A673 (cell line): Measurements from ENCODE around the gene ATP6V1A. TPM values are rescaled to one million over a fixed set of nuclear protein-coding genes. Genes with fewer than 3 reads are reported as not detected.

Experiments
- BruUV-seq: library from RNA; stranded (reverse); fragments of 400-500 nt; replicated peaks from 2 replicates; lab custom pipeline; 2021; lab: Mats Ljungman, UMichigan
- CTCF ChIA-PET: fragments of 300-600 bp; sonication (Branson Sonifier 250); formaldehyde crosslinking; loops from one replicate; lab custom pipeline; 2022; ENCODE audit warnings: antibody characterized with exemption; lab: Charles Lee
- POLR2A ChIA-PET: fragments of 300-600 bp; sonication (Branson Sonifier 250); formaldehyde crosslinking; loops from one replicate; lab custom pipeline; 2022; ENCODE audit warnings: antibody characterized with exemption; ENCODE audit not compliant: low non-redundant PET; lab: Charles Lee
- DNase-seq: peaks from one replicate; pipeline ENCODE4 v3.0.0-alpha.2; 2015; ENCODE audit warnings: low spot score
- H3K27ac ChIP-seq: fragments of 200-600 bp; sonication (generic); 2 replicates; pipeline ENCODE4 v1.5.1; 2016; ENCODE audit warnings: mixed run types, low read depth, mild to moderate bottlenecking, mixed read lengths, antibody characterized with exemption, low read length; ENCODE audit not compliant: poor library complexity, severe bottlenecking
- H3K27me3 ChIP-seq: fragments of 200-600 bp; sonication (generic); replicated peaks from 2 replicates; pipeline ENCODE4 v1.6.1; 2017; ENCODE audit warnings: mixed run types, low read depth, mild to moderate bottlenecking, mixed read lengths, antibody characterized with exemption, low read length; ENCODE audit not compliant: insufficient read depth, poor library complexity
- H3K36me3 ChIP-seq: fragments of 200-600 bp; sonication (generic); 2 replicates; pipeline ENCODE4 v1.6.1; 2016; ENCODE audit warnings: mixed run types, mild to moderate bottlenecking, mixed read lengths, antibody characterized with exemption, low read length; ENCODE audit not compliant: insufficient read depth, poor library complexity, severe bottlenecking
- H3K4me1 ChIP-seq: fragments of 200-600 bp; sonication (generic); 2 replicates; pipeline ENCODE4 v1.6.1; 2017; ENCODE audit warnings: mixed run types, mild to moderate bottlenecking, mixed read lengths, antibody characterized with exemption, low read length; ENCODE audit not compliant: insufficient read depth, poor library complexity, severe bottlenecking
- H3K4me3 ChIP-seq: fragments of 200-600 bp; sonication (generic); 2 replicates; pipeline ENCODE4 v1.5.1; 2016; ENCODE audit warnings: low read depth, mixed run types, mild to moderate bottlenecking, mixed read lengths, low read length; ENCODE audit not compliant: poor library complexity, severe bottlenecking
- H3K9me3 ChIP-seq: fragments of 200-600 bp; sonication (generic); 2 replicates; pipeline ENCODE4 v1.6.1; 2016; ENCODE audit warnings: mixed run types, low read depth, mild to moderate bottlenecking, mixed read lengths, antibody characterized with exemption, low read length; ENCODE audit not compliant: poor library complexity, severe bottlenecking
- EZH2 ChIP-seq: fragments of 200-600 bp; sonication (generic); IDR thresholded peaks from 2 replicates; pipeline ENCODE4 v1.6.1; 2017; ENCODE audit warnings: borderline replicate concordance, low read depth, mild to moderate bottlenecking, mixed read lengths, antibody characterized with exemption, low read length; ENCODE audit not compliant: poor library complexity, severe bottlenecking
- intact Hi-C: fragments of 100-400 bp; cut with micrococcal nuclease; formaldehyde crosslinking; loops from one replicate; pipeline ENCODE4 v1.10.0; 2022; ENCODE audit not compliant: unreplicated experiment
- total RNA-seq: library from RNA; stranded (reverse); gene quantifications from 2 replicates; pipeline ENCODE4 v1.2.3, GENCODE V29; 2021
- TF ChIP-seq, protein P1 (sequence below): fragments of 300-800, 200-600 bp; sonication (generic); conservative IDR thresholded peaks from 2 replicates; pipeline ENCODE4 v1.5.1; 2017; ENCODE audit warnings: low read depth, mild to moderate bottlenecking, antibody characterized with exemption, low read length, moderate library complexity, mixed read lengths

Gene ATP6V1A
- total RNA-seq, 1 experiment from 2014 or later = 69.4 TPM

DNA sequence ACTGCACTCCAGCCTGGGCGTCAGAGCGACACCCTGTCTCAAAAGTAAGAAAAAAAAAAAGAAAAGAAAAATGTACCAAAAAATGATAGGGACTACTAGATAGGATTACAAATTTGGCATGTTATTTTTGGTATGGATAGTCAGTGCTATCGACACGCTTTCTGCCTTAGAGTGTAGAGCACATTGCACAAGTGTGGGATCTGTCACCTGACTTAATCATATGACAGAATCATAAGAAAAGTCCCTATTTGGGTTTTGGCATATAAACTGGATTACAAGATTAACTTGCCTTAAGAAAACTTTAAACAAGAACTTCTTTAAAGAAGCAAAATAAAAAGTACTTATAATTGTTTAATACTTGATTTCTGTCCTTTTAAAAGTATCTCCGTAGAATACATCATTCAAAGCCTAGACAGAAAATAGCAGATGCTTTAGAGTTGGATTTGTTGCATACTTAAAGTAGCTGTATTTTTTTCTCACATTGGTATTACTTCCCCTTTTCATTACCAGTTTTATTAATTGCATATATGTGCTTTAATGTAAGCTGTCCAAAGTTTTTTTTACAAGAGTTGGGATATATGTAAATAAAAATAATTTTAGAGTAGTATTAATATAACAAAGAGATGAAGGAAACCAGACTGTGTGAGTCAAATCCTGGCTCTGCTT lies 7.8 kb downstream of the ATP6V1A start:
- Histone ChIP-seq H3K27me3 (no peaks in the 10 kb centered on the region), H3K4me3 (no peak overlapping the region), H3K4me1 (peaks cover 10% of the 10 kb centered on the region), H3K9me3 (no peaks in the 10 kb centered on the region), H3K27ac (no peak overlapping the region), H3K36me3 (no peaks in the 10 kb centered on the region)
- POLR2A ChIA-PET = no interaction called here
- CTCF ChIA-PET = no interaction called here
- TF ChIP-seq EZH2 = no peak
- TF ChIP-seq, protein P1, sequence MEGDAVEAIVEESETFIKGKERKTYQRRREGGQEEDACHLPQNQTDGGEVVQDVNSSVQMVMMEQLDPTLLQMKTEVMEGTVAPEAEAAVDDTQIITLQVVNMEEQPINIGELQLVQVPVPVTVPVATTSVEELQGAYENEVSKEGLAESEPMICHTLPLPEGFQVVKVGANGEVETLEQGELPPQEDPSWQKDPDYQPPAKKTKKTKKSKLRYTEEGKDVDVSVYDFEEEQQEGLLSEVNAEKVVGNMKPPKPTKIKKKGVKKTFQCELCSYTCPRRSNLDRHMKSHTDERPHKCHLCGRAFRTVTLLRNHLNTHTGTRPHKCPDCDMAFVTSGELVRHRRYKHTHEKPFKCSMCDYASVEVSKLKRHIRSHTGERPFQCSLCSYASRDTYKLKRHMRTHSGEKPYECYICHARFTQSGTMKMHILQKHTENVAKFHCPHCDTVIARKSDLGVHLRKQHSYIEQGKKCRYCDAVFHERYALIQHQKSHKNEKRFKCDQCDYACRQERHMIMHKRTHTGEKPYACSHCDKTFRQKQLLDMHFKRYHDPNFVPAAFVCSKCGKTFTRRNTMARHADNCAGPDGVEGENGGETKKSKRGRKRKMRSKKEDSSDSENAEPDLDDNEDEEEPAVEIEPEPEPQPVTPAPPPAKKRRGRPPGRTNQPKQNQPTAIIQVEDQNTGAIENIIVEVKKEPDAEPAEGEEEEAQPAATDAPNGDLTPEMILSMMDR = no peak
- no peak for DNase-seq
- intact Hi-C loops = no loop called here
- BruUV-seq = no TSS peak

- Histone ChIP-seq H3K27me3 (no peaks in the 10 kb centered on the region), H3K36me3 (no peaks in the 10 kb centered on the region), H3K4me1 (no peaks in the 10 kb centered on the region), H3K9me3 (no peaks in the 10 kb centered on the region), H3K4me3 (no peak overlapping the region), H3K27ac (no peak overlapping the region)
- BruUV-seq = no TSS peak
- DNase-seq = no peak
- ChIA-PET POLR2A (no interaction called here), CTCF (no interaction called here)
- intact Hi-C loops = no loop called here
- no peak for TF ChIP-seq EZH2
- TF ChIP-seq, protein P1 = no peak
Observed at GRCh38 chr3:113758389-113759024, 11.7 kb downstream of the ATP6V1A start.

GRCh38 chr3:113764698-113765097 lies 17.9 kb downstream of the ATP6V1A start:
- H3K4me3 ChIP-seq = no peak overlapping the region
- no peak for DNase-seq
- no peak overlapping the region for H3K27ac ChIP-seq
- no peaks in the 10 kb centered on the region for H3K27me3 ChIP-seq
- intact Hi-C loops = no loop called here
- H3K4me1 ChIP-seq = peaks cover 9% of the 10 kb centered on the region
- BruUV-seq = no TSS peak
- ChIA-PET POLR2A (no interaction called here), CTCF (no interaction called here)
- H3K9me3 ChIP-seq = no peaks in the 10 kb centered on the region
- no peaks in the 10 kb centered on the region for H3K36me3 ChIP-seq
- TF ChIP-seq, protein P1 = no peak
- no peak for TF ChIP-seq EZH2
